Measurements from ENCODE around the gene PCSK9. TPM values are rescaled to one million over a fixed set of nuclear protein-coding genes. Genes with fewer than 3 reads are reported as not detected.
"Not testable (repeated sequence)": the region's sequence is repeated elsewhere in the genome, so short reads cannot be mapped to it uniquely, and the experiment has no call there.

The PCSK9 gene
- total RNA-seq, 2 donors from 2014 or later = not detected

- Mint-ChIP-seq H3K27me3 (ENCODE audit: low read depth) (no peaks in the 10 kb centered on the region), H3K4me1 (ENCODE audit: low read depth) (no peaks in the 10 kb centered on the region)
Measured at GRCh38 chr1:55103891-55104290, 64.5 kb downstream of the PCSK9 start.

GRCh38 chr1:55107101-55107500, 67.8 kb downstream of the PCSK9 start:
- Mint-ChIP-seq H3K27ac (no peak overlapping the region), H3K4me1 (ENCODE audit: low read depth) (no peaks in the 10 kb centered on the region), H3K9me3 (no peaks in the 10 kb centered on the region), H3K36me3 (ENCODE audit: insufficient read depth in 2 of 2) (peaks cover 5 to 11% of the 10 kb centered on the region in 2 donors), H3K4me3 (no peak overlapping the region), H3K27me3 (ENCODE audit: low read depth) (no peaks in the 10 kb centered on the region)
- DNase-seq = no peak
- ATAC-seq (replicated peaks in 1 of 2) = no peak

More at GRCh38 chr1:55103891-55104290, 64.5 kb downstream of the PCSK9 start:
- Mint-ChIP-seq H3K36me3 (ENCODE audit: insufficient read depth in 2 of 2) (peaks cover 5 to 7% of the 10 kb centered on the region in 2 donors), H3K27ac (peak overlapping the region; percentile 85), H3K4me3 (no peak overlapping the region), H3K9me3 (no peaks in the 10 kb centered on the region)
- ATAC-seq (replicated peaks in 1 of 2) (peak in 1 of 2 donors; percentile 36), DNase-seq (no peak)

- H3K27me3 Mint-ChIP-seq (ENCODE audit: low read depth); ATAC-seq (replicated peaks in 1 of 2); H3K4me1 Mint-ChIP-seq (ENCODE audit: low read depth); H3K4me3 Mint-ChIP-seq; DNase-seq; H3K9me3 Mint-ChIP-seq: not testable (repeated sequence)
- Mint-ChIP-seq H3K36me3 (ENCODE audit: insufficient read depth in 2 of 2) (peaks cover 15 to 30% of the 10 kb centered on the region in 2 donors), H3K27ac (peak overlapping the region; percentile 83)
Measured at GRCh38 chr1:55109005-55109404, 69.7 kb downstream of the PCSK9 start.

Other genes starting within 250 kb of the PCSK9 start
- 10 to 100 TPM; 13.3 to 15.3 TPM for gene TTC22, start 238.2 kb upstream of the PCSK9 start, total RNA-seq
- 10 to 100 TPM; 17.3 to 17.7 TPM for gene DHCR24, start 152.4 kb upstream of the PCSK9 start, total RNA-seq
- not detected for gene TMEM61, start 58.9 kb upstream of the PCSK9 start, total RNA-seq
- not detected for gene BSND, start 40.6 kb upstream of the PCSK9 start, total RNA-seq
- gene USP24, start 175.8 kb downstream of the PCSK9 start, total RNA-seq = 10 to 100 TPM; 46.1 to 46.2 TPM

All from activated T-cell treated with anti-CD3 and anti-CD28 coated beads, Interleukin-2, amount 50 U/mL, for 72 hours (primary cell).